GM12878 (cell line): ENCODE data around the gene LASP1. TPM values are rescaled to one million over a fixed set of nuclear protein-coding genes. Genes with fewer than 3 reads are reported as not detected.

Experiments
- ATF7 ChIP-seq: fragments of 450-650 bp; IDR thresholded peaks from 2 replicates; pipeline ENCODE4 v1.6.1; 2016; ENCODE audit warnings: low read depth, mild to moderate bottlenecking
- BCL11A ChIP-seq: IDR thresholded peaks from 2 replicates; pipeline ENCODE4 v1.6.1; 2011; ENCODE audit warnings: low read depth, low read length
- BHLHE40 ChIP-seq, 2 experiments: fragments of 450-650 bp in 1 of 2; IDR thresholded peaks; 2 replicates each; pipeline ENCODE4 v1.6.1; 2011 to 2017; ENCODE audit warnings: low read depth in 2 of 2, borderline replicate concordance in 1 of 2, improper control_type of control experiment in 1 of 2, low read length in 1 of 2, mild to moderate bottlenecking in 1 of 2
- CBX5 ChIP-seq: sonication (generic); IDR thresholded peaks from 2 replicates; pipeline ENCODE4 v1.6.1; 2016; ENCODE audit warnings: low read depth, moderate library complexity, mild to moderate bottlenecking, inconsistent platforms
- CHD4 ChIP-seq: fragments of 200-600 bp; sonication (generic); IDR thresholded peaks from 2 replicates; pipeline ENCODE4 v1.6.1; 2016; ENCODE audit warnings: mild to moderate bottlenecking
- CTCF ChIP-seq, 3 experiments: IDR thresholded peaks in 2 of 3; conservative IDR thresholded peaks in 1 of 3; 2 replicates each; pipeline ENCODE4 v1.5.1; 2011; ENCODE audit warnings: low read depth in 3 of 3, low read length in 3 of 3, mild to moderate bottlenecking in 3 of 3, control low read depth in 2 of 3, moderate library complexity in 2 of 3, inconsistent platforms in 1 of 3, mixed read lengths in 1 of 3; ENCODE audit not compliant: control insufficient read depth in 2 of 3, insufficient read depth in 1 of 3; ENCODE audit errors: extremely low read depth in 1 of 3
- EGR1 ChIP-seq, 2 experiments: IDR thresholded peaks; 1 replicate in 1 of 2; 2 replicates in 1 of 2; pipeline ENCODE4 v1.6.1; 2011 to 2012; ENCODE audit warnings: low read depth in 2 of 2, low read length in 2 of 2, borderline replicate concordance in 1 of 2, mild to moderate bottlenecking in 1 of 2, moderate library complexity in 1 of 2
- FOS ChIP-seq: IDR thresholded peaks from 3 replicates; pipeline ENCODE4 v1.6.1; 2011; ENCODE audit warnings: borderline replicate concordance; ENCODE audit not compliant: insufficient read length; ENCODE audit errors: extremely low read depth
- FOXK2 ChIP-seq: fragments of 450-650 bp; IDR thresholded peaks from 2 replicates; pipeline ENCODE4 v1.6.1; 2017; ENCODE audit warnings: mild to moderate bottlenecking, moderate library complexity
- HDAC6 ChIP-seq: fragments of 200-600 bp; sonication (generic); IDR thresholded peaks from one replicate; pipeline ENCODE4 v1.8.0; 2017; ENCODE audit warnings: antibody characterized with exemption; ENCODE audit not compliant: unreplicated experiment
- HSF1 ChIP-seq: fragments of 150-350 bp; IDR thresholded peaks from 2 replicates; pipeline ENCODE4 v1.6.1; 2014; ENCODE audit warnings: mild to moderate bottlenecking, low read depth, low read length
- IRF4 ChIP-seq: IDR thresholded peaks from 2 replicates; pipeline ENCODE4 v1.6.1; 2011; ENCODE audit warnings: low read depth, low read length
- MEF2B ChIP-seq: fragments of 450-650 bp; IDR thresholded peaks from 2 replicates; pipeline ENCODE4 v1.6.1; 2018; ENCODE audit warnings: mild to moderate bottlenecking, moderate library complexity; ENCODE audit not compliant: partially characterized antibody, poor library complexity, severe bottlenecking
- SRF ChIP-seq, 2 experiments: IDR thresholded peaks; 2 replicates each; pipeline ENCODE4 v1.6.1; 2011; ENCODE audit warnings: low read depth in 2 of 2, low read length in 2 of 2, mild to moderate bottlenecking in 1 of 2, moderate library complexity in 1 of 2
- STAT3 ChIP-seq: IDR thresholded peaks from 2 replicates; pipeline ENCODE4 v1.6.1; 2011; ENCODE audit warnings: low read depth, low read length, improper control_type of control experiment
- SUPT20H ChIP-seq: IDR thresholded peaks from 2 replicates; pipeline ENCODE4 v1.6.1; 2011; ENCODE audit warnings: low read depth, mild to moderate bottlenecking, low read length, moderate library complexity, borderline replicate concordance; ENCODE audit not compliant: control insufficient read depth
- TCF3 ChIP-seq: IDR thresholded peaks from 2 replicates; pipeline ENCODE4 v1.6.1; 2012; ENCODE audit warnings: low read depth, mild to moderate bottlenecking, low read length, borderline replicate concordance; ENCODE audit not compliant: insufficient read depth
- USF1 ChIP-seq: IDR thresholded peaks from 2 replicates; pipeline ENCODE4 v1.6.1; 2011; ENCODE audit warnings: borderline replicate concordance, low read depth, mild to moderate bottlenecking, moderate library complexity, mixed read lengths, low read length; ENCODE audit not compliant: insufficient read depth; ENCODE audit errors: extremely low read length
- ZBTB40 ChIP-seq: fragments of 450-650 bp; IDR thresholded peaks from 2 replicates; pipeline ENCODE4 v1.6.1; 2016; ENCODE audit warnings: mild to moderate bottlenecking, moderate library complexity, borderline replicate concordance
- ZNF384 ChIP-seq: IDR thresholded peaks from 2 replicates; pipeline ENCODE4 v1.6.1; 2012; ENCODE audit warnings: low read depth, mild to moderate bottlenecking, low read length, improper control_type of control experiment, borderline replicate concordance
- polyA plus RNA-seq, 11 experiments: library from polyadenylated mRNA; depleted of rRNA in 4 of 11; unstranded in 6 of 11; stranded (reverse) in 5 of 11; fragments of >200 nt; fragmentation: Nextera tagmentation in 4 of 11; fragmentation: Illumina TruSeq in 1 of 11; extraction: Ambion mirVana in 4 of 11; extraction: Trizol in 1 of 11; gene quantifications; 1 replicate in 1 of 11; 2 replicates in 10 of 11; pipeline versions ENCODE4 v1.2.1 to v1.2.3, GENCODE V29; 2011 to 2016; ENCODE audit warnings: inconsistent platforms in 2 of 11, missing spikeins in 2 of 11, low read depth in 1 of 11
- total RNA-seq, 4 experiments: library from RNA; depleted of rRNA in 3 of 4; stranded (reverse); fragments of >200 nt in 3 of 4; fragmentation: Illumina TruSeq in 1 of 4; extraction: Trizol in 1 of 4; gene quantifications; 2 replicates each; pipeline versions ENCODE4 v1.2.1 to v1.2.3, GENCODE V29; 2013 to 2021

LASP1 gene
- total and polyA plus RNA-seq, 10 of the 15 experiments (the other 5 are each of a cell fraction or from before 2014, with no cell fraction given): 21.0 to 114 (median 59.3) TPM

- TF ChIP-seq FOXK2 (peak; percentile 56; the same call in 1 of the 2 replicates), FOS (no peak), SRF (IDR thresholded peaks at IDR 0.05; ENCODE audit: low read depth in 2 of 2, low read length in 2 of 2) (peak; percentile 92 to 99), STAT3 (no peak), ZBTB40 (peak; percentile 93), BCL11A (no peak), EGR1 (IDR thresholded peaks at IDR 0.05; ENCODE audit: borderline replicate concordance in 1 of 2, low read depth in 2 of 2, low read length in 2 of 2) (peak in 1 of 2 experiments; percentile 54; a peak in 1 of 3 replicates), MEF2B (peak; percentile 46), ZNF384 (no peak), HDAC6 (no peak), CTCF (IDR thresholded peaks at IDR 0.05 in 2 of 3, conservative IDR thresholded peaks at IDR 0.05 in 1 of 3; ENCODE audit: control insufficient read depth in 2 of 3, extremely low read depth in 1 of 3, insufficient read depth in 1 of 3, low read depth in 3 of 3, low read length in 3 of 3) (no peak), USF1 (peak; percentile 60), ATF7 (peak; percentile 94), CHD4 (no peak), CBX5 (no peak), TCF3 (no peak), IRF4 (peak; percentile 70; the same call in 1 of the 2 replicates), BHLHE40 (IDR thresholded peaks at IDR 0.05; ENCODE audit: borderline replicate concordance in 1 of 2, low read depth in 2 of 2, low read length in 1 of 2) (peak; percentile 33 to 52; a peak in 1 of 4 replicates), SUPT20H (no peak), HSF1 (no peak)
These were observed 44.7 kb upstream of the LASP1 start, which contains the start of gene CWC25 (continued) for GRCh38 chr17:38824899-38825761.
